CD4-positive, alpha-beta T cell treated with Interleukin-21 for 1 hour (primary cell): ENCODE measurements around the gene BLOC1S4.
"Not testable (repeated sequence)": the region's sequence is repeated elsewhere in the genome, so short reads cannot be mapped to it uniquely, and the experiment has no call there.

Experiments used
- DNase-seq: peaks from one replicate; pipeline ENCODE4 v3.0.0-alpha.2; 2020

BLOC1S4 gene

DNA sequence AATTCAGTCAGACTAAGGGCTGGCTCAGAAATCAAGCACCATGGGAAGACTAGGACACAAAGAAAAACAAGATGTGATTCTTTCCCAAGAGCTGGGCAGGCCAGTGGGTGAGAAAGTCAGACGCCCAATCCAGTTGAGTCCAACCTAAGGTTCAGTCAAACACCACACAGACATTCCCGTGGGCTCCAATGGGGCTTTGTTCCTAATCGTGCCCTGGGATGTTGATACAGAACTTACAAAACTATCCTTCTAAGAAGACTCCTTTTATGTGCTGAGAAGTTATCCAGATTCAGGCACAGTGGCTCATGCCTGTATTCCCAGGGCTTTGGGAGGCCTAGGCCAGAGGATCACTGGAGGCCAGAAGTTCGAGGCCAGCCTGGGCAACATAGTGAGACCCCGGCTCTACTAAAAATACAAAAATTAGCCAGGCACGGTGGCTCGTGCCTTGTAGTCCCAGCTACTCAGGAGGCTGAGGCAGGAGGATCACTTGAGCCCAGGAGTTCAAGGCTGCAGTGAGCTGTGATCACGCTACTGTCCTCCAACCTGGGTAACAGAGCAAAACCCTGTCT is 3.7 kb downstream of the BLOC1S4 start:
- no peak for DNase-seq

DNA sequence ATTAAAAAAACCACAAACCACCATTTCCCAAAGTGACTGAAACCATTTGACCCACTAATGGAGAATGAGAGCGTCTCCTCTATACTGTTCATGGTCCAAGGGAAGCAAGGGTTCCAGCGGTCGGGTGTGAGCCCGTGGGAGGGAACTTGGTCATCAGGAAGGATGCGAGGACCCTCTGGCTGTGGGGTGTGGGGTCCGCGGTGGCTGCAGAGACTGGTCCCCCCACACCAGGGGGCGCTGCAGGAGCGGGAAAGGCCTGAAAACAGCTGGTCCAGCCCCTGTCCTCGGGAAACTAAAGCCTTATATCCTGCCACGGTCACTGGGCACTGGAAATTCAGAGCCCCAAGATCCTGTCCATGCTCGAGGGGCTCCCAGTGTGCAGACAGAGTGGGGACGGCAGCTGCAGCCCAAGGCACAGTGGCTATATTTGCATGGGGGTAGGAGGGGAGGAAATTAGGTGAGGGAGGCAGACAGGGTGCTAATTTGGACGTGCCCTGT is 4.3 kb downstream of the BLOC1S4 start:
- peak; percentile 79 for DNase-seq

DNA sequence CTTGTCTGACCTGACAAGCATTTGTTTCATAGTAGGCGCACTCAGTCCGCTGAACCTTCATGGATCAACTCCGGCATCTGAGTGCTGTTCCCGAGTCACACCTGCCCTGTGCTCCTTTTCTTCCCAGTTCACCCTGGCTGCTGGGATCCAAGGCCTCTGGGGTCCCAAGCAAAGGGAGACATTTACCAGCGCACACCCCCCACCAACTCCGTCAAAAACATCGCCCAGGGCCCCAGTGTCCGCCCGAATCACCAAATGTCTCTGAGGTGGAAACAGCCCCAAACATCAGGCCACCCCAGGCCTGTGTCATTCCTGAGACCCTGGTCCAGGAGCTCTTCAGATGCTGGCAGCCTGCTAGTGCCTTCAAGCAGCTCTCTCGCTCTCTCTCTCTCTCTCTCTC is 5.1 kb downstream of the BLOC1S4 start:
- DNase-seq: no peak

GRCh38 chr4:6722891-6723290 is 6.9 kb downstream of the BLOC1S4 start:
- no peak for DNase-seq

DNA sequence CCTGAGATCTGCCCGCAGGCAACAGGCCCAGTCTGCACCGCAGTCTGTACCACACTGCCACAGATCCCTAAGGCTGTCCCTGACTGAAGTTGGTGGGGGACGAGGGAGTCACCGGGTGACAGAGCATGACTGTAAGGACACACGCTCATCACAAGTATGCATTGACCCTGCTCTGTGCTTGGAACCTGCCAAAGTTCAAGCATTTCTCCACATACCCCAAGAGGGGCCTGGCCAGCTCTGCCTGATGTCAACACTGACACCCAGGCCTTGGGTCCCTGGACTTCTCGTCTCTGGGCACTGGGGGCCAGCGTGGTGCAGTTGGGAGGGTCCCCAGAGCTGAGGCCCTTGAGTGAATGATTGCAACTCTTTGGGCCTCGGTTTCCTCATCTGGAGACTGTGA is 7.9 kb downstream of the BLOC1S4 start:
- DNase-seq: no peak

GRCh38 chr4:6724421-6725111 is 8.6 kb downstream of the BLOC1S4 start:
- no peak for DNase-seq

DNA sequence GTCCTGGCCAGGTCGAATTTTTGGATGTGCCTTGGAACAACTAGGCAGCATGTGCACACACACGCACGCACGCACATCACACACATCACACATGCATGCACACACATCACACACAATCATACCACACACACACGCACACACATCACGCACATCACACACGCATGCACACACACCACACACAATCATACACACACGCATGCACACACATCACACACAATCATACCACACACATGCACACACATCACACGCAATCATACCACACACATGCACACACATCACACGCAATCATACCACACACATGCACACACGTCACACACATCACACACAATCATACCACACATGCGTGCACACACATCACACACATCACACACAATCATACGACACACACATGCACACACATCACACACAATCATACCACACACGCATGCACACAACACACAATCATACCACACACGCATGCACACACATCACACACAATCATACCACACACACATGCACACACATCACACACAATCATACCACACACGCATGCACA is 9.5 kb downstream of the BLOC1S4 start:
- not testable (repeated sequence) for DNase-seq

DNA sequence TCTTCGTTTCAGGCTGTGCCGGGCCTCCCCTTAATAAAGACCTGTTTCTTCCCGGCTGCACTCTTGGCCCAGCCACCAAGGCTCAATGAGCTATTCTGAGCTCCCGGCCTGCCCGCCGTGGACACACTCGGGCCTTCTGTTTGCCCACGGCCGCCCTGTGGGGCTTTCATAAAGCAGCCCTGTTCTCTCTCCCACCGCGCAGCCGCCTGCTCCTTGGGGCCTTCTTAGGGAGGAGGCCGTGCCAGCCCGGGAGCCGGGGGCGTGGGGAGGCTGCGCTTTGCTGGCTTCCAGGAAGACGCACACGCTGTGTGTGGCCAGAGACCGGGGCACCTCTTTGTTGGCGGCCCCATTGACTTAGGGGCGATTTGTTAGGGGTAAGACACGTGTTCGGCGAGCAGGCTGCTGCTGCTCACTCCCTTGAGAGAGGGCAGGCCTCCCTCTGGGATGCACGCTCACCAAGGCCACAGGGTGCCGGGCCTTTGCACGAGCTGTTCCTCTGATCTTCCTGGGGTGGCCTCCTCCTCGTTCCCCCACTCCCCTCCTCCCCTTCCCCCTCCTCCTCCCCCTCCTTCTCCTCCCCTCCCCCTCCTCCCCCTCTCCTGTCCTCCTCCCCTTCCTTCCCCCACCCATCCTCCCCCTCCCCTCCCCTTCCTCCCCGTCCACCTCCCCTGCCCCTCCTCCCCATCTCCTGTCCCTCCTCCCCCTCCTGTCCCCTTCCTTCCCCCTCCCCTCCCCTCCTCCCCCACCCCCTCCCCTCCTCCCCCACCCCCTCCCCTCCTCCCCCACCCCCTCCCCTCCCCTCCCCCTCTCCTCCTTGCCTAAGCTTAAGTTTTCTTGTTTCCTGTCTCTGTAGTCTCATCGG is 11.3 kb downstream of the BLOC1S4 start:
- DNase-seq: no peak

GRCh38 chr4:6727943-6728250 is 11.9 kb downstream of the BLOC1S4 start:
- DNase-seq: no peak

GRCh38 chr4:6728320-6729029 is 12.5 kb downstream of the BLOC1S4 start:
- no peak for DNase-seq

- DNase-seq: no peak
Observed at GRCh38 chr4:6730603-6731317, 14.8 kb downstream of the BLOC1S4 start.

DNA sequence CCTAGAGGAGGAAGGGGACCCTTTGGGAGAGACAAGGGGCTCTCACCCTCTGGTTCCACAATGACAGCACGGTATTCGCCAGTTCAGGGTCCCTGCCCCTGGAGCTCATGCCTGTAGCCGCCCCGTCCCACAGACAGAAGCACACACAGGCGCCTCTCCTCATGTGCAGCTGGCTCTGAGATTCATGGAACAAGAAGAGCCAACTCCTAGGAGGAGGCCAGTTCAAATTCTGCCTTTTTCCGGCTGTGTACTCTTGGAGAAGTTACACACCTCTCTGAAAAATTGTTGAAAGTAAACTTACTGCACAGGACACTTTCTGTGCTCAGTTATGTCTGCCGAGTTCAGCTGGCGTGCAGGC is 15.3 kb downstream of the BLOC1S4 start:
- DNase-seq: no peak

- no peak for DNase-seq
Observed at GRCh38 chr4:6731780-6732179, 15.8 kb downstream of the BLOC1S4 start.

DNA sequence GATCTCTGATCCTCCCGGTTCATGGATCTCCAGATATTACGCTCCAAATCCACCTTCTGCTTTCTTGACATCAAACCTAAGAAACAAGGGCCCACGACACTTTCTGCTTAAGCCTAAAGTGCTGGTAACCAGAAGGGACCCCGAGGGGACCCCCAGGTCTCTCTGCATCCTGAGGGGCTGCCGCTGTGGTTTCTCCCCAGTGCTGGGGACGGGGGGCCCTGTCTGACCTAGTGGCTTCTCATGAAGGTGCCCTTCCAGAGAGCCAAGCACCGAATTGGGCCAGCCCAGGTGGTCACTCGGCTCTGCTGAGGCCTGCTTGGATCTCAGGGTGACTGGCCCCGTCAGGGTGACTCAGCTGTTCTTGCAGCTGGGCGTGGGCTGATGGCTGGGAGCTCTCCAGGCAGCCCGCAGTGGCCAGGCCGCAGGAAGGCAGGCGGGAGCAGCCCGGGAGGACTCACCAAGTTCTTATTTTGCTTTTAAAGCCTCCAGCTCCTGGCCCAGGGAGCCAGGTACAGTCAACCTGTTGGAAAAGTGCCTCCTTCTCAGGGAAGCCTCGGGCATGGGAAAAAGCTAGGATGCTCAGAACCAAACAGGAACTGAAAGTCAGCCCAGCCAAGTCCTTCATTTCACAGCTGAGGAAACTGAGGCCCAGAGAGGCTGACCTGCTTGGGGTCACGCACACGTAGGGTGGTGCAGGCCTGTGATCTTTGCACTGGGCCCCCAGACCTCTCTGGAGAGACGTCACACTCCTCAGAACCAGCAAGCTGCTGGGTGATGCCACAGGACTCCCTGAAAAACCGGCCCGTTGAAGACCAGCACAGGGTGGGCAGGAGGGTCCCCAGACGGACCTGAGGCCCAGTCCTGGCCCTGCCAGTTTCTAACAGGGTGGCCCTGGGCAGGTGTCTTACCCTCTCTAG is 16.7 kb downstream of the BLOC1S4 start:
- DNase-seq: no peak

- no peak for DNase-seq
Observed at GRCh38 chr4:6733358-6734164, 17.6 kb downstream of the BLOC1S4 start.

DNA sequence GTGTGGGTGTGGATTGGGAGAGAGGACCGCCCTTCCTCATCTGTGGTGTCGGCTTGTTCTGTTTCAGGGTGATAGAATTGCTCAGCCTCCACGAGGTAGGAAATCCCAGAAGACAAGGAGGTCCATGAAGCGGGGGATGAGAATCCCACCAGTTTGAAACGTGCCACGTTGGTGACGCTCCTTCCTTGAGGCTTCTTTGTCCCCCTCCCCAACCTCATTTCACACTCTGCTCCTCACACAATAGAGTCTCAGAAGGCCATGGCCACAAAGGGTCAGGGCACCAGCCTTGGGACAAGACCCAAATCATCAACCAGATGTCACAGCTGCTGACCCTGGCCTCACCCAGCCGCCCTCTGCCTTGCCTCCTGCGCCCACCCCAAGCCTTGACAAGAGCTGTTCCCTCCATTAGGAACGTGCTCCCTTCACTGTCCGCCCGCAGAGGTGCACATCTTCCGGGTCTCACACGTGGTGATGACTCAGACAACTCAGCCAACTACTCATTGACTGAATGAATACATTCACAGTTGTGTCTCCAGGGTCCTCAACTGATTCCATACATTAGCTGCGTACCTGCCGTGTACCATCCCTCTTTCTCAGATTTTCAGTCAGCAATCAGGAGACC is 18.3 kb downstream of the BLOC1S4 start:
- DNase-seq: no peak

GRCh38 chr4:6739920-6740319 is 23.9 kb downstream of the BLOC1S4 start:
- no peak for DNase-seq

DNA sequence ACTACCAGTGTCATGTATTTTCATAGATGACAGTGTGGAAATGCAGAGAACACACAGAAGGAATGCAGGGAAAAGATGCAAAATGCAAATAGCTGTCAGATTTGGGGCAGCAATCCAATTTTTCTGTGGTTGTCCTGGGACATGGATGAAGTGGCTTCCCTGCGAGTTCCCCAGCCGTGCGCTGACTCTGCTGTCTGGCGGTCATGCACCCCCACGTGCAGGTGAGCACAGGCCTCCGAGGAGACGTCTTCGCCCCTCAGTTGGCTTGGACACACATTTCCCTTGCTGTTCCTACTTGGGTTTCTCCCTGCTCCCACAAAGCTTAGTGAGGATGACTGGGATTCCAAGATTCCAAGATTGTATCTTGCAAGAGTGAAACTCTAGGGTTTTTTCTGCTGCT is 24.4 kb downstream of the BLOC1S4 start:
- DNase-seq: no peak

DNA sequence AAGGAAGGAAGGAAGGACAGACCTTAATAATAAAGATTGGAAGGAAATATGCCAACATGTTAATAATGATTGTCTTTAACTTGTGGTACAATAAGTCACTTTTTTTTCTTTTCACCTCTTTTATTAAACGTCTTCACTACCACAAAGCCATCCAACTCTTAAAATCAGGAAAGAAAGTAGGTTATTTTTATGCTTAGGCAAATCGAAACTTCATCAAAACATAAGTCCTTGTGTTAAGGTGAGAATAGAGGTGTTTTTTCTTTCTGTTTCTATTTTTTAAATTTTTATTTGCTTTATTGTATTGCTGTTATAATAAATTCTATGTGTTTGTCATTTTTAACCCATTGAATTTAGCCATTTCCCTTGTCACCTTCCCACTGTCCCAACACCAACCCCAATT is 26.5 kb downstream of the BLOC1S4 start:
- DNase-seq: no peak

DNA sequence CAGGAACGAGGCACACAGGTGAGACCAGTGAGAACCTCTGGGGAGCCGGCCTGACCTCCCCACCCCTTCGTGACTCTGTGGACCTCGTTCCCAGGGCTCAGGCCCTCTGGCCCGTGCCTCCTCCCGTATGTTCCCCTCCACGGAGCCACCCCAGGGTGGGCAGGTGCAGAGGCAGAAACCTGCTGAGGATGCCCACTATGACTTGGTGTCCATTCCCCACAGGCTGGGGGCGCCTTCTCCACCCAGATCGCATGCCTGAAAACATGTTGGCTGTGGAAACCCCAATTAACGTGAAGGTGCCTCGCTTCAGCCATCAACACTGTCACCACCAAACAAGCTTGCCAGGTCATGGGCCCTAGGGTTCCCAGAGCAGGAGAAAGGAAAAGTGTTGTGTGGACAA is 27.0 kb downstream of the BLOC1S4 start:
- no peak for DNase-seq
